K562 (cell line): ENCODE results near the gene GFM1. TPM values are rescaled to one million over a fixed set of nuclear protein-coding genes. Genes with fewer than 3 reads are reported as not detected.

Experiments
- ARID1B ChIP-seq: fragments of 450-650 bp; IDR thresholded peaks from 2 replicates; pipeline ENCODE4 v1.6.1; 2016; ENCODE audit warnings: antibody characterized with exemption, mild to moderate bottlenecking, inconsistent platforms
- CHD2 ChIP-seq: IDR thresholded peaks from 2 replicates; pipeline ENCODE4 v1.6.1; 2011; ENCODE audit warnings: low read depth, low read length
- ETV6 ChIP-seq, 3 experiments: fragments of 150-350 bp in 1 of 3; sonication (generic) in 1 of 3; formaldehyde crosslinking in 1 of 3; IDR thresholded peaks; 2 replicates each; pipeline versions ENCODE4 v1.6.1 to v1.8.0; 2014 to 2022; ENCODE audit warnings: borderline replicate concordance in 2 of 3, low read depth in 2 of 3, antibody characterized with exemption in 1 of 3, low read length in 1 of 3, mild to moderate bottlenecking in 1 of 3, missing genetic modification reagents in 1 of 3
- FOXP4 ChIP-seq: sonication (generic); formaldehyde crosslinking; IDR thresholded peaks from 2 replicates; pipeline ENCODE4 v1.8.0; 2022; ENCODE audit warnings: mild to moderate bottlenecking, missing genetic modification reagents, borderline replicate concordance
- KAT7 ChIP-seq: sonication (generic); formaldehyde crosslinking; IDR thresholded peaks from 2 replicates; pipeline ENCODE4 v1.8.0; 2022; ENCODE audit warnings: missing genetic modification reagents, mild to moderate bottlenecking, borderline replicate concordance
- KLF16 ChIP-seq: IDR thresholded peaks from 2 replicates; pipeline ENCODE4 v1.6.1; 2016; ENCODE audit warnings: antibody characterized with exemption
- MCM5 ChIP-seq: fragments of 450-650 bp; IDR thresholded peaks from 2 replicates; pipeline ENCODE4 v1.6.1; 2016; ENCODE audit warnings: low read depth
- NCOA4 ChIP-seq: fragments of 450-650 bp; IDR thresholded peaks from 2 replicates; pipeline ENCODE4 v1.6.1; 2018; ENCODE audit warnings: mild to moderate bottlenecking; ENCODE audit not compliant: partially characterized antibody
- NCOA6 ChIP-seq: fragments of 450-650 bp; IDR thresholded peaks from 2 replicates; pipeline ENCODE4 v1.6.1; 2017; ENCODE audit warnings: mild to moderate bottlenecking
- NR4A1 ChIP-seq, 2 experiments: fragments of 250-450 bp in 1 of 2; fragments of 450-650 bp in 1 of 2; sonication (Bioruptor Pico) in 1 of 2; IDR thresholded peaks; 2 replicates each; pipeline versions ENCODE4 v1.4.0 to v1.6.1; 2016 to 2020; ENCODE audit warnings: mild to moderate bottlenecking in 2 of 2, missing compliant biosample characterization in 1 of 2, missing genetic modification characterization in 1 of 2, moderate library complexity in 1 of 2
- OTX1 ChIP-seq: fragments of 450-650 bp; formaldehyde crosslinking; IDR thresholded peaks from 2 replicates; pipeline ENCODE4 v1.4.0; 2022; ENCODE audit warnings: mild to moderate bottlenecking
- SMARCE1 ChIP-seq: fragments of 450-650 bp; IDR thresholded peaks from 2 replicates; pipeline ENCODE4 v1.7.1; 2016; ENCODE audit warnings: mild to moderate bottlenecking
- SP1 ChIP-seq: sonication (generic); formaldehyde crosslinking; IDR thresholded peaks from 2 replicates; pipeline ENCODE4 v1.8.1; 2022; ENCODE audit warnings: mild to moderate bottlenecking, missing genetic modification reagents
- TRIM28 ChIP-seq: fragments of 450-650 bp; IDR thresholded peaks from 2 replicates; pipeline ENCODE4 v1.6.1; 2017
- ZNF41 ChIP-seq: fragments of 250-450 bp; sonication (Bioruptor Pico); conservative IDR thresholded peaks from 2 replicates; pipeline ENCODE4 v1.4.0; 2020; ENCODE audit warnings: mild to moderate bottlenecking
- ZNF444 ChIP-seq: fragments of 250-450 bp; sonication (Bioruptor Pico); IDR thresholded peaks from 2 replicates; pipeline ENCODE4 v1.4.0; 2020; ENCODE audit warnings: mild to moderate bottlenecking, moderate library complexity
- ZNF695 ChIP-seq: fragments of 450-650 bp; formaldehyde crosslinking; IDR thresholded peaks from 2 replicates; pipeline ENCODE4 v1.4.0; 2020; ENCODE audit warnings: mild to moderate bottlenecking, moderate library complexity
- polyA plus RNA-seq, 8 experiments: library from polyadenylated mRNA; depleted of rRNA in 4 of 8; stranded (reverse) in 5 of 8; unstranded in 3 of 8; fragments of >200 nt; fragmentation: Nextera tagmentation in 2 of 8; fragmentation: Illumina TruSeq in 1 of 8; extraction: Ambion mirVana in 2 of 8; extraction: Trizol in 1 of 8; gene quantifications; 2 replicates each; pipeline versions ENCODE4 v1.2.1 to v1.2.3, GENCODE V29; 2011 to 2014; ENCODE audit warnings: inconsistent platforms in 1 of 8, missing spikeins in 1 of 8
- total RNA-seq, 7 experiments: library from RNA; depleted of rRNA in 6 of 7; stranded (reverse); fragments of >200 nt in 6 of 7; fragmentation: Illumina TruSeq in 2 of 7; extraction: Trizol in 2 of 7; gene quantifications; 2 replicates each; pipeline versions ENCODE4 v1.2.1 to v1.2.3, GENCODE V29; 2011 to 2021; ENCODE audit warnings: low replicate concordance in 1 of 7
- TF ChIP-seq, protein P1 (sequence below): fragments of 200-800 bp; sonication (Bioruptor generic); IDR thresholded peaks from 2 replicates; pipeline ENCODE4 v1.6.1; 2016; ENCODE audit warnings: missing genetic modification characterization, missing compliant biosample characterization
- TF ChIP-seq, protein P2 (sequence below): fragments of 250-450 bp; sonication (Bioruptor Pico); IDR thresholded peaks from 2 replicates; pipeline ENCODE4 v1.5.0; 2020; ENCODE audit warnings: mild to moderate bottlenecking, borderline replicate concordance
- TF ChIP-seq, protein P3 (sequence below): fragments of 450-650 bp; IDR thresholded peaks from 2 replicates; pipeline ENCODE4 v1.6.1; 2016; ENCODE audit warnings: low read depth, mild to moderate bottlenecking, moderate library complexity

GFM1 gene
- total and polyA plus RNA-seq, 9 of the 15 experiments (the other 6 are each of a cell fraction or from before 2014, with no cell fraction given): 38.9 to 86.7 (median 64.8) TPM

DNA sequence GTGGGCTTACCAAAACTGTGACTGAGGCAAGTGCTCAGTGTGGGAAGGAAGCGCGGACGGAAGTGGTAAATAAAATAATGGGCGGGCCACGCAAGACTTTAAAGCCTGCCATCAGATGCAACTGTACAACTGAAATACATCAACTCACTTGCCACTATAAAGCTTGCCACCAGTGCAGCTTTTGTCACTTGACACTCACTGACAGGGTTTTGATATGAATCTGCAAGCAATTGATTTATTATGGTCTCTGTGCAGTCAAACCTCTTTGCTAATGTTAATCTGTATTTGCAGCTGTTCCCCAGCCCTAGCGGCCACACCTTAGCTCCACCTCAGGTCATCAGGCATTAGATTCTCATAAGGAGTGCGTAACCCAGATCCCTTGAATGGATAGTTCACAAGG is 2.3 kb upstream of the GFM1 start (continued):
- TF ChIP-seq, protein P1, sequence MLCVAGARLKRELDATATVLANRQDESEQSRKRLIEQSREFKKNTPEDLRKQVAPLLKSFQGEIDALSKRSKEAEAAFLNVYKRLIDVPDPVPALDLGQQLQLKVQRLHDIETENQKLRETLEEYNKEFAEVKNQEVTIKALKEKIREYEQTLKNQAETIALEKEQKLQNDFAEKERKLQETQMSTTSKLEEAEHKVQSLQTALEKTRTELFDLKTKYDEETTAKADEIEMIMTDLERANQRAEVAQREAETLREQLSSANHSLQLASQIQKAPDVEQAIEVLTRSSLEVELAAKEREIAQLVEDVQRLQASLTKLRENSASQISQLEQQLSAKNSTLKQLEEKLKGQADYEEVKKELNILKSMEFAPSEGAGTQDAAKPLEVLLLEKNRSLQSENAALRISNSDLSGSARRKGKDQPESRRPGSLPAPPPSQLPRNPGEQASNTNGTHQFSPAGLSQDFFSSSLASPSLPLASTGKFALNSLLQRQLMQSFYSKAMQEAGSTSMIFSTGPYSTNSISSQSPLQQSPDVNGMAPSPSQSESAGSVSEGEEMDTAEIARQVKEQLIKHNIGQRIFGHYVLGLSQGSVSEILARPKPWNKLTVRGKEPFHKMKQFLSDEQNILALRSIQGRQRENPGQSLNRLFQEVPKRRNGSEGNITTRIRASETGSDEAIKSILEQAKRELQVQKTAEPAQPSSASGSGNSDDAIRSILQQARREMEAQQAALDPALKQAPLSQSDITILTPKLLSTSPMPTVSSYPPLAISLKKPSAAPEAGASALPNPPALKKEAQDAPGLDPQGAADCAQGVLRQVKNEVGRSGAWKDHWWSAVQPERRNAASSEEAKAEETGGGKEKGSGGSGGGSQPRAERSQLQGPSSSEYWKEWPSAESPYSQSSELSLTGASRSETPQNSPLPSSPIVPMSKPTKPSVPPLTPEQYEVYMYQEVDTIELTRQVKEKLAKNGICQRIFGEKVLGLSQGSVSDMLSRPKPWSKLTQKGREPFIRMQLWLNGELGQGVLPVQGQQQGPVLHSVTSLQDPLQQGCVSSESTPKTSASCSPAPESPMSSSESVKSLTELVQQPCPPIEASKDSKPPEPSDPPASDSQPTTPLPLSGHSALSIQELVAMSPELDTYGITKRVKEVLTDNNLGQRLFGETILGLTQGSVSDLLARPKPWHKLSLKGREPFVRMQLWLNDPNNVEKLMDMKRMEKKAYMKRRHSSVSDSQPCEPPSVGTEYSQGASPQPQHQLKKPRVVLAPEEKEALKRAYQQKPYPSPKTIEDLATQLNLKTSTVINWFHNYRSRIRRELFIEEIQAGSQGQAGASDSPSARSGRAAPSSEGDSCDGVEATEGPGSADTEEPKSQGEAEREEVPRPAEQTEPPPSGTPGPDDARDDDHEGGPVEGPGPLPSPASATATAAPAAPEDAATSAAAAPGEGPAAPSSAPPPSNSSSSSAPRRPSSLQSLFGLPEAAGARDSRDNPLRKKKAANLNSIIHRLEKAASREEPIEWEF (CRISPR knock-in tag): no peak
- no peak for TF ChIP-seq NCOA4
- no peak for TF ChIP-seq CHD2
- TF ChIP-seq ZNF41 (CRISPR knock-in tag): no peak
- TF ChIP-seq, protein P2, sequence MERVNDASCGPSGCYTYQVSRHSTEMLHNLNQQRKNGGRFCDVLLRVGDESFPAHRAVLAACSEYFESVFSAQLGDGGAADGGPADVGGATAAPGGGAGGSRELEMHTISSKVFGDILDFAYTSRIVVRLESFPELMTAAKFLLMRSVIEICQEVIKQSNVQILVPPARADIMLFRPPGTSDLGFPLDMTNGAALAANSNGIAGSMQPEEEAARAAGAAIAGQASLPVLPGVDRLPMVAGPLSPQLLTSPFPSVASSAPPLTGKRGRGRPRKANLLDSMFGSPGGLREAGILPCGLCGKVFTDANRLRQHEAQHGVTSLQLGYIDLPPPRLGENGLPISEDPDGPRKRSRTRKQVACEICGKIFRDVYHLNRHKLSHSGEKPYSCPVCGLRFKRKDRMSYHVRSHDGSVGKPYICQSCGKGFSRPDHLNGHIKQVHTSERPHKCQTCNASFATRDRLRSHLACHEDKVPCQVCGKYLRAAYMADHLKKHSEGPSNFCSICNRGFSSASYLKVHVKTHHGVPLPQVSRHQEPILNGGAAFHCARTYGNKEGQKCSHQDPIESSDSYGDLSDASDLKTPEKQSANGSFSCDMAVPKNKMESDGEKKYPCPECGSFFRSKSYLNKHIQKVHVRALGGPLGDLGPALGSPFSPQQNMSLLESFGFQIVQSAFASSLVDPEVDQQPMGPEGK (CRISPR knock-in tag): no peak
- no peak for TF ChIP-seq FOXP4
- no peak for TF ChIP-seq NR4A1 (CRISPR knock-in tag; IDR thresholded peaks at IDR 0.05)
- no peak for TF ChIP-seq NR4A1 (tag; IDR thresholded peaks at IDR 0.05)
- TF ChIP-seq, protein P3, sequence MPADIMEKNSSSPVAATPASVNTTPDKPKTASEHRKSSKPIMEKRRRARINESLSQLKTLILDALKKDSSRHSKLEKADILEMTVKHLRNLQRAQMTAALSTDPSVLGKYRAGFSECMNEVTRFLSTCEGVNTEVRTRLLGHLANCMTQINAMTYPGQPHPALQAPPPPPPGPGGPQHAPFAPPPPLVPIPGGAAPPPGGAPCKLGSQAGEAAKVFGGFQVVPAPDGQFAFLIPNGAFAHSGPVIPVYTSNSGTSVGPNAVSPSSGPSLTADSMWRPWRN: no peak
- TF ChIP-seq KLF16: peak; percentile 60; the same call in 1 of the 2 replicates
- peak; percentile 89 for TF ChIP-seq ARID1B
- TF ChIP-seq ZNF444 (CRISPR knock-in tag): no peak
- no peak for TF ChIP-seq MCM5
- peak; percentile 77; the same call in 1 of the 2 replicates for TF ChIP-seq TRIM28
- no peak for TF ChIP-seq OTX1
- TF ChIP-seq ETV6 (IDR thresholded peaks at IDR 0.05; ENCODE audit: borderline replicate concordance in 1 of 2, low read depth in 2 of 2, low read length in 1 of 2): 0 out of 4 replicates have a peak, but pooled peaks of 1 of the 2 experiments have one; percentile 3
- no peak for TF ChIP-seq ETV6 (CRISPR knock-in tag; IDR thresholded peaks at IDR 0.05; ENCODE audit: borderline replicate concordance)
- TF ChIP-seq SMARCE1: peak; percentile 79
- no peak for TF ChIP-seq KAT7 (CRISPR knock-in tag)
- TF ChIP-seq NCOA6: no peak
- TF ChIP-seq SP1: no peak
- no peak for TF ChIP-seq ZNF695 (CRISPR knock-in tag)
